NCI-H2196 treated with DMSO at 0.1 percent for 48 hours (cell line): ENCODE data around the gene XNDC1N.

Experiments
- DNase-seq: peaks from one replicate; lab custom pipeline; 2025; ENCODE audit not compliant: unreplicated experiment; lab: John Stamatoyannopoulos, UW

Gene XNDC1N, protein sequence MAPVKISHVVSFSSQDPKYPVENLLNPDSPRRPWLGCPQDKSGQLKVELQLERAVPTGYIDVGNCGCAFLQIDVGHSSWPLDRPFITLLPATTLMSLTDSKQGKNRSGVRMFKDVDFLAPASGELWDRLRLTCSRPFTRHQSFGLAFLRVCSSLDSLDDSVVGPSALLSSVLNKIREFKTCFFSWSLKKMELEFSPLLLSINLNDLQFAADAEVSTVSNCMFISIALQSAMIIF

DNA sequence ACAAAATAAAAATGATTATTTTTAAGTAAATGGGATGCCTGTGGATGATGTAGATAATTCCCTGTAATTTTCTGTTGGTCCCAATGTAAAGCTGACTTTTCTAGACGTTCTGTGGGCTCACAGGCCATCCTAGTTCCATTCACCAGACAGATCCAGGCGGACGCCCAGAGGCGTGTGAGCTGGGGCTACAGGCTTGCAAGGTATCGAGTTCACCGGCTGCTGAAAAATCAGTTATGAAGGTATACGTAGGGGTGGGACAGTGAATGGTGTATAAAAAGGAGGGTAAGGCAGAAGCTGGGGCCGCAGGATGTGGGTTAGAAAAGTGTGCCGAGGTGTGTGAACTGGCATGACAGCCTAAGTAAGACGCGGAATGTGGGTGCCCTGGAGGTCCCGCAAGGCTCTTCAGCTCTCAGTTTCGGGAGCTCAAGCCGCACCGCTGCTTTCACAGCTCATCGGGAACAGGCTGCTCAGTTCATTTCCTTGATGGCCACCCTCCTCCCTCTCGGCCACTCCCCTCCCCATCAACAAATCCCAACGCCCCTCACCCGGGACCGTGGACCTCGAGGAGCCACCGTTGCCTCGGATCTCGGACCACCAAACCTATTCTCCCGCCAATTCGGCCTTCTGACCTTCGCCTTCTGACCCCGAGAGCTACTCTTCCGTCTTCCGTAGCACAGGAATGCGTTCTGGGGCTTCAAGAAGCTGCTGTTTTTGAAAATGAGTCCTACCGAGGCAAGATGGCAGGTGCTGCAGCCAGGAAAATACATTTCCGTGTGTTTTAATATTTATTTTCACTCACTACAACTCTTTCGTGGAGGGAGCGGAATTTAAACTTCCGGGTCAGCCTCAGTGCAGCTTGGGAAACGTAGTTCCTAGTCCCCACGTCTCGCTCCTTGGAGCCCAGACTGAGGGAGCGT is at the start of gene XNDC1N:
XNDC1N (minus strand) TSS at position 775 of the 917 bp plus-strand sequence. CDS start 5,241 bp downstream, outside the sequence.
- peak; percentile 92 for DNase-seq

DNA sequence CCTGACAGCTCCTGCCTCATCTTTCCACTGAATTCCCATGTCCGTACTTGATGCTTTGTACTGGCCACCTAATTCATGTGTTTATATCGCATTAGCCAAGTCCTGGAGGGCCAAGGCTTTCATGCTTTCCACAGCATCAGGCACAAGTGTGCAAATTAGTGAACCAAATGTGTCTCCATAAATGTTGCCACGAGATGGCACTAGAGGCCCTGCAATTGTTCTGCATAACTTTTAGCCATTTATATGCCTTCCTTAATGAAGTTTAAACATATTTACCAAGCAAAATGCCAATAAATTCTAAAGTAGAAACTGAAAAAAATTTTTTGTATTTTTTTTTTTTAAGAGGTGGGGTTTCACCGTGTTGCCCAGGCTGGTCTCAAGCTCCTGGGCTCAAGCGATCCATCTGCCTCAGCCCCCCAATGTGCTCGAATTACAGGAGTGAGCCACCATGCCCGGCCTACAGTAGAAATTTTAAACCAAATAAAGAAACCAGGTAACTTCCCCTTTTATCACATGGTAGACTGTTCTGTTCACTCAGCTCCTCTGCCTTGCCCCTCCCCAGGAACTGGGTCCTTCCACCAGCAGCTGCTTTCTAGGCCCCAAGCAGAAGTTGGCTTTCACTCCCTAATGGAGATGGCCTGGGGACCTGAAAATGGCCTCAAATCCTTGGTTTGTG is 49.5 kb upstream of the XNDC1N start:
- DNase-seq, result no peak

DNA sequence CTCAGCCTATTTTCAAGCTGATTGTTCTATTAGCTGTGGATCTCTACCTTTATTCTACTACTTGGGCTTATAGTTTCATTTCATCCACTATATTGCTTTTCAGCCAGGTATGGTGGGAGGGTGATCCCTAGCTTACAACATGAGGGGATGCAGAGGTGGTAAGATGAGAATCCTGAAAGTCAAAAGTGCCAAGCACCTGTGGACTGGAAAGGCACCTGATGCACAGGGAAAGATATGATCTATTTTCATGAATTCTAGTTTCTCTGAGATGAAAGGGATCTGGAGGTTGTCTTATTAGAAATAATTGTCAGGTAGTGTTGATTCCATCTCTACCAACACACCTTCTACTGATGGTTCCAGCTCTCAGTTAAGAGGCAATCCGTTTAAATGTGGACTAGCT is 48.7 kb upstream of the XNDC1N start:
- DNase-seq, result no peak

DNA sequence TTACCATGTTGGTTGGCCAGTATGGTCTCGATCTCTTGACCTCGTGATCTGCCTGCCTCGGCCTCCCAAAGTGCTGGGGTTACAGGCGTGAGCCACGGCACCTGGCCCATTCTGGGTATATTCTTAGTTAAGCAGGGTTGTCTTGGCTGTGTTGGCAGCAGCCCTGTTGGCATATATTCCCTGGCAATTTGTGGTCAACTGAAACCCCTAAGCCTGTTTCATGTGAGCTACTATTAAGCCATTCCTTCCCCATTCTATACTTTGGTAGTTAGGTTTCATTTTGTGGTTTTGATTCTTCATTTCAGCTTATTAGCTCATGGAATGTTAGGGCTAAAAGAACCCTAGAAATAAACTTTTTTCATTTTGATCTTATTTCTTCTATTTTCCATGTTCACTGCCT is 48.2 kb upstream of the XNDC1N start:
- DNase-seq, result no peak

DNA sequence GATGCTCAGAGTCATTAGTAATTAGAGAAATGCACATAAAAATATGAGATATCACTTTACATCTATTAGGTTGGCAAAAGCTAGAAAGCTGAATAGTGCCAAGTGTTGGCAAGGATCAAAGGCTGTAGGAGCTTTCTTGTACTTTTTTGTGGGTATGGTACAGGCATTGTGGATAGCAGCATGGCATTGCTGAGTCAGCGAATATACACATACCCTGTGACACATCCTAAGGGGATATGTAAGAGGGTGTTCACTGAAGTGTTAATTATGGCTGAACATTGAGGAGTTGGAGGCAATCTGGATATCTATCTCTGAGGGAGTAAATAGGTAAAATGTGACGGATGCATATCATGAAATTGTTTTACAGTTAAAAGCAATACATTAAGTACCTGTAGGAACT is 43.3 kb upstream of the XNDC1N start:
- DNase-seq, result no peak

DNA sequence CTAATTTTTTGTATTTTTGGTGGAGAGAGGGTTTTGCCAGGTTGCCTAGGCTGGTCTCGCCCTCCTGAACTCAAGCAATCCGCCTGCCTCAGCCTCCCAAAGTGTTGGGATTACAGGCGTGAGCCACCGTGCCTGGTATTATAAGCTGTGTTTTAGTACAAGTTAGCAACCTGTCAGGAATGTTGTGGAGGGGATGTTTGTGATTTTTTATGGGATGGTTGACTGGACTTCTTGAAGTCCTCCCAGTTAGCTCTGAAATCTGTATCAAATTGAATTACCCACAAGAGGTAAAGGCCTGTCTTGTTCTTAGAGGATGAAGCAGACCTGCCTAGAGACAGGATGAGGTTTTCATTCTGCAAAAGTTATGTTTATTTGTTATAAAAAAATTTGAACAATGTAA is 36.2 kb upstream of the XNDC1N start:
- no peak for DNase-seq

DNA sequence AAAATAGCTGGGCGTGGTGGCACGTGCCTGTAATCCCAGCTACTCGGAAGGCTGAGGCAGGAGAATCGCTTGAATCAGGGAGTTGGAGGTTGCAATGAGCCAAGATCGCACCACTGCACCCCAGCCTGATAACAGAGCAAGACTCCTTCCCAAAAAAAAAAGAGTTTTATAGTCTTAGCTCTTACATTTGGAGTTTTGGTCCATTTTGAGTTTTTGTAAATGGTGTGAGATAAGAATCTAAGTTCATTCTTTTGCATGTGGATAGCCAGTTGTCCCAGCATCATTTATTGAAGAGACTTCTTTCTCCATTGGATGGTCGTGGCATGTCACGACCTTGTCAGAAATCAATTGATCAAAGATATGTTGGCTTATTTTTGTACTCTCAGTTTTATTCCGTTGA is 35.1 kb upstream of the XNDC1N start:
- no peak for DNase-seq

DNA sequence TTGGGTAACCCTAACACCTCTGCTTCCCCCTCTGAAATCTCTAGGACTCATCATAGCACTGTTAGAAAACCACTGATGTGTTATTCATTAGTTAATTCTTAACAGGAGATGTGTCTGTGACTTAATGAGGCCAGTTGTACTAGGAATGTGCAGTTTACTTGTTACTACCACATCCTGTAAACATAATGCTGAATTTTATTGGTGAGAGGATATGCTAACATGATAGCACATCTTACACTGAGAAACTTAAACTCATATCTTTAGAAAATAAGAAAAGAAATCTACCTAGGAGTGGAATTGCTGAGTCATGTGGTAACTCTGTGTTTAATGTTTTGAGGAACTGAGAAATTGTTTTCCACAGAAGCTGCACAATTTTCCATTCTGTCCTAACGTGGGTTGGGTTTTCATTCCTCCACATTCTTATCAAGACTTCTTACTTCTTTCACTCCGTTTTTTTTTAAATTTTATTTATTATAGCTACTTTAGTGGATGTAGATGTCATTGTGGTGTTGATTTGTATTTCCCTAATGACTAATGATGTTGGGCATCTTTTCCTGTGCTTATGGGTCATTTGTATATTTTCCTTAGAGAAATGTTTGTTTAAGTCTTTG is 34.1 kb upstream of the XNDC1N start:
- no peak for DNase-seq

DNA sequence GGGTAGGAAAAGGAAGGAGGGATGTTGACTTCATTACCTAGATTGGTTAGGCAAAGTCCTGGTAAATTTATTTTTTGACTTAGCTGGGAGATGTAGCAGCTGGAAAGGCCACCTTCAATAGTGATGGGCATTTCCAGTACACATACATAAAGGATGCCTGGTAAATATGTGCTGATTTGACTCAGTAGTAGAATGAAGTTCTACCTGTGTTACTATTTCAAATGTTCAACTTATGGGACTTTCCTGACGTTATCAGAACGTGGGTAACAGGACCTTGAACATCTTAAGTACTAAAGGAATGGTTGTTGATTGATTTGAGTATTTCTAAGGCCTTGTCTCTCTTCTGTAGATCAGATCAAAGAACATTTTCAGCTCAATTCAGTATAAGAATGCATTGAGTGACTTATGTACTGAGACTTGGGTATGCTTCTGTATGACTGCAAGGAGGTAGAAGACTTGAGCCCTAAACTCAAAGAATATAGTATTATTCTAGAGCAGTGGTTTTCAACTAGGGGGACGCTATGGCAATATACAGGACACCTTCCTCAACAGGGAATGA is 27.6 kb upstream of the XNDC1N start:
- no peak for DNase-seq

DNA sequence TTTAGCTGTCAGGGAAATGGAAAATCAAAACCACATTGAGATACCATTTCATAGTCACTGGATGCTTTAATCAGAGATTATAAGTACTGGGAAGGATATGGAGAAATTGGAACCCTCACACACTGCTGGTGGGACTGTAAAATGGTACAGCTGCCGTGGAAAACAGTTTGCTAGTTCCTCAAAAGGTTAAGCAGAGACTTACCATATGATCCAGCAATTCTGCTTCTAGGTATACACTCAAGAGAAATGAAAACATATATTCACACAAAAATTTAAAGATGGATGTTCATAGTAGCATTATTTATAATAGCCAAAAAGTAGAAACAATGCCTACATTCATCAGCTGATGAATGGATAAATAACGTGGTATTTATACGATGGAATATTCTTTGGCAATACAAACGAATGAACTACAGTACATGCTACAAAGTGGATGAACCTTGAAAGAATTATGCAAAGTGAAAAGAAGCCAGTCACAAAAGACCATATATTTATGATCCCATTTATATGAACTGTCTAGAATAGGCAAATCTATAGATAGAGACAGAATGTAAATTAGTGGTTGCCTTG is 23.4 kb upstream of the XNDC1N start:
- DNase-seq, result no peak

DNA sequence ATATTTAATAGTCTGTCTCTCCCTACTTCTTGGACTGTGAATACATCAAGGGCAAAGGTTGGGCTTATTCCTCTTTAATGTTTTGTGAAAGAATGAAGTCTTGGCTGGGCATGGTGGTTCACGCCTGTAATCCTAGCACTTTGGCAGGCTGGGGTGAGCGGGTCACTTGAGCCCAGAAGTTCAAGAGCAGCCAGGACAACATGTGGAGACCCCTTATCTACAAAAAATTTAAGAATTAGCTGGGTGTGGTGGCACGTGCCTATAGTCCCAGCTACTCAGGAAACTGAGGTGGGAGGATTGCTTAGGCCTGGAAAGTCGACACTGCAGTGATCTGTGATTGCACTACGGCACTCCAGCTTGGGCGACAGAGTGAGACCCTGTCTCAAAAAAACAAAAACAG is 20.6 kb upstream of the XNDC1N start:
- DNase-seq, result no peak

DNA sequence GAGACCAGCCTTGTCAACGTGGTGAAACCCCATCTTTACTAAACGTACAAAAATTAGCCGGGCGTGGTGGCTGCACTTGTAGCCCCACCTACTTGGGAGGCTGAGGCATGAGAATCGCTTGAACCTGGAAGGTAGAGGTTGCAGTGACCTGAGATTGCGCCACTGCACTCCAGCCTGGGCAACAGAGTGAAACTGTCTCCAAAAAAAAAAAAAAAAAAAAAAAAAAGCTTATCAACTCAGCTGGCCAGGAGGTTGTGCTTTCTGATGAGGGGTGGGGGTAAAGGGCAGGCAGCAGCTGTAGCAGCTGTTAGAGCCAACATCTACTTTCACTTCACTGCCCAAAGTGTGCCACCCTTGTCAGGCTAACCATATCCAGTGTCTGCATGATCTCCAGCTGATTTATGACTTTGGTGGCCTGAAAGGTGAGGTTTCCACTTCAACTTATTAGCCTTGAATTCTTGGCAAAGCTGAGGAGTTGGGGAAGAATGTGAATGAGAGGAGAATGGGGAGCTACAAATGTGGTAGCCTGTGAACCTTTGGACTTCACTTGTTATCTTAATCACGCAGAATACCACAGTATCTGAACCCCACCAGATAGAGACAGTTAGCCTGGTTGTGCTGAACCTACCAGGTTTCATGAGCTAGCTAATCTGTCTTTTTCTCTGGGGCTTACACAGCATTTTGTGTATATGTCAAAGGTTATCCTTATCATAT is 20.1 kb upstream of the XNDC1N start:
- DNase-seq, result no peak

DNA sequence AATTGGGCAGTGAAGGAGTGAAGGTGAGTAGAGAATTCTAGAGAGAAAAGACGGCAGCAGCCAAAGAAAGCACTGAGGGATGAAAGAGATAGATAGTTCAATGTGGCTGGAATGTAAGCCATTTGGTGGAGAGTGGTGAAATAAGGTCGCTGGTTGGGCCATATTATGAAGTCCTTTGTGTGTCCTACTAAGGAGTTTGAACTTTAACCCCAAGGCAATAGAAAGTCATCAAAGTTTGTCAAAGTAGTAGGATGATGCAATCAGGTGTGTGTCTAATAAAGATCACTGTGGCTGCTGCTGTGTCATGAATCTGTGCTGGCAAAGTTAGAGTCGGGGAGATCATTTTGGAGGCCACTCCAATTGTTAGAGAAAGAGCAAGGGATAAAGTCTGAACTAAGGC is 19.1 kb upstream of the XNDC1N start:
- no peak for DNase-seq

DNA sequence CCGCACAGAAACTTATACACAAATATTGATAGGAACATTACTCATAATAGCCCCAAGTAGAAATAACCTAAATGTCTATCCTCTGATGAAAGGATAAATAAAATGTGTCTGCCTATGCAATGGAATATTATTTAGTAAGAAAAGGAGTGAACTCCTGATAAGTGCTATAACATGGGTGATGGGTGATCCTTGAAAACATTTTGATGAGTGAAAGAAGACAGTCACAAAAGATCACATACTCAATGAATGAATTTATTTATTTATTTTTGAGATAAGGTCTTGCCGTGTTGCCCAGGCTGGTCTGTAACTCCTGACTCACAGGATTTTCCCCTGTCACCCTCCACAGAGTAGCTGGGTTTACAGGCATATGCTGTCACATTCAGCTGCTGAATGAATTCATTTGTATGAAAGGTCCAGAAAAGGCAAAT is 17.8 kb upstream of the XNDC1N start:
- DNase-seq, result no peak

DNA sequence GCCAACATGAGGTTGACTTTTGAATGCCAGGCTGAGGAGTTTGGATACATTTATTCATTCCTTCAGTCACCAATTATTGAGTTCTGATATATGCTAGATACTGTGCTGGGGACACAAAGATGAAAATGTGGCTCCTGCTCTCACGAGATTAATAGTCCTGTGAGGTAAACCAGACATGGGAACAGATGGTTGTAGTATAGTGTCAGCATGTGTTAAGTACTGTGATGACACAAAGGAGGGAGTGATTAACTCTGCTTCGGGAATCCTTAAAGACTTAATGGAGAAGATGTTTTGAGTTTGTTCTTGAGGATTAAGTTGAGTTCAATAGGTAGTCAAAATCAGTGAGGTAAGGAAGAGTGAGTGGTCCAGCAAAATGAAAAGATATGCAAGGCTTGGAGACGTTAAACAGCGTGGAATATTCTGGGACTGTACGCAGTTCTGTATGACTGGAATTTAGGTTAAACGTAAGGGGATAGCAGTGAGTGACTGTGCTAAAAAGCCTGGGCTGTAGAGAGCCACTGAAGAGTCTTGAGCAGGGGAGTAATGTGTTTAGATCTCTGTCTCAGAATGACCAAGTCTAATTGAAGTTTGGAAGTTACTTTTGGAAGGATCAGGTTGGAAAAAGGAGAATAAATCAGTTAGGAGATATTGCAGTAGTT is 12.3 kb upstream of the XNDC1N start:
- DNase-seq, result no peak

DNA sequence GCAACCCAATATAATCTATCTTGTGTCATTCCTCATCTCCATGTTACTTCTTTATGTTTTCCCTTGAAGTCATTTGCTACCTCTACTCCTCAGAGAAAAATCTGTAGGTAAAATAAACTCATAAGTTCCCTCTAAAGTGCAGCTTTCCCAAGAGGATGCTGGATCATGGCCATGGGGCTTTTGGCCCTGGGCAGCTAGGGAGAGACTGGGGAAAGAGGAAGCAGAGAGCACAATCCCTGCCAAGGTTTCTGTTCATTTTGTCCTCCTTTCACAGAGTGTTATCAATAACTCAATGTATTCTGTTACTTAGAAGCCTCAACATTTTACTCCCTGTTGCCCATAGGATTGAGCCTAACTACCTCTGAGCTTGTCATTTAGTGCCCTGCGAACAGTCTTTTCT is 9.4 kb upstream of the XNDC1N start:
- no peak for DNase-seq

DNA sequence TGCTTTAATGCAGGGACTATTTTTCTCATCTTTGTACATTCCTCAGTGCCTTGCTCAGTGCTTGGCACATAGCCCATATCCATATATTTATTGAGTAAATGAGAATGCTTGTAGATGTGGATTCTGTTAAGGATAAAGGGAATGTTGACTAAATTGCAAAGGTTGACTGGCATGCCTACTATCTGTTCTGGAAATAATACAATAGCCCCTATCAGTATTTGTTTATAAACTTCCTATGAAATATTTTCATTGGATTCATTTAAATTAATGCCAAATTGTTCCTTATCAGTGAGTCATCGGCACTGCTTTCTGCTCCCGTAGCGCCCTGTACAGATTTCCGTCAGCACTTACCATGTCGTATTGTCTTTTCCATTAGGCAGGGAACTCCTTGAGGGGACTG is 8.4 kb upstream of the XNDC1N start:
- no peak for DNase-seq

DNA sequence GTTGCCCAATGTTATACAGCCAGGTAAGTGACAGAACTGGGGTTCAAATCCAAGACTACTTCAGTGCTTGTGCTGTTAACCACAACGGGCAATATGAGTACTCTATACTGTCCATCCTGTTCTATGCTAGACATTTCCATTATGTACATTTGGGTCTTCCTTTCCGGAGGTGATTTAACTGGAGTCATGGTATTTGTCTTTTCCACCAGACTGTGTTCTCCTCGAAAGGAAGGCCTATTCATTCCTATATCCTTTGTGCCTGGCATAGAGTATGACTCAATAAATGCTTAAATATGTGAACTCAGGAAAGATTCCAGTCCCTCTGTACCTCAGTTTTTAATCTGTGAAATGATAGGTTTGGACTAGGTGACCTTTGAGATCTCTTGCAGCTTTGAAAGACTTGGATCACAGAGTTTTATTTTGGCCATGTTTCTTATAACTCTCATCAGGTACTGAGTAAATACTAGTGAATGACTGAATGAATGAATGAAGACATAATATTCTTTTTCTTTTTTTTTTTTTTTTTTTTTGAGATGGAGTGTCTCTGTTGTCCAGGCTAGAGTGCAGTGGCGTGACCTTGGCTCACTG is 7.0 kb upstream of the XNDC1N start:
- no peak for DNase-seq

DNA sequence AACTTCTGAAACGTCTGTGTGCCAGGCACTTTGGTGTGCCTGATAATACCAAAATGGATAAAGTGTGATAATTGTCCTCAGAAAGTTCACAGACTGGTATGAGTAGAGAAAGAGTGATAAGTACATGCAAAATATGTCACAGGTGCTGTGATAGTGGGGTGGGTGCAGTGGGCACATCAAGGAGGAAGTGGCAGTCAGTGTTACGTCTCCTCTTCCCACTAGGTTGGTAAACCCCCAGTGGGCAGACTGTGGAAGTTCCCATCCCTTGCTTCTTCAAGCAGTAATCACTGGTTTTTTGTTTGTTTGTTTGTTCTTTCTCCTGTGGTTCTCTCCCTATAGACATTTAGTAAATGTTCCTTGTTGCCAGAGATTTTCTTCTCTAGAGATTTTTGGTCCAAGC is 5.8 kb upstream of the XNDC1N start:
- no peak for DNase-seq
